Measurements from ENCODE around the gene TNS2.
"Not testable (repeated sequence)": the region's sequence is repeated elsewhere in the genome, so short reads cannot be mapped to it uniquely, and the experiment has no call there.

The TNS2 gene, protein sequence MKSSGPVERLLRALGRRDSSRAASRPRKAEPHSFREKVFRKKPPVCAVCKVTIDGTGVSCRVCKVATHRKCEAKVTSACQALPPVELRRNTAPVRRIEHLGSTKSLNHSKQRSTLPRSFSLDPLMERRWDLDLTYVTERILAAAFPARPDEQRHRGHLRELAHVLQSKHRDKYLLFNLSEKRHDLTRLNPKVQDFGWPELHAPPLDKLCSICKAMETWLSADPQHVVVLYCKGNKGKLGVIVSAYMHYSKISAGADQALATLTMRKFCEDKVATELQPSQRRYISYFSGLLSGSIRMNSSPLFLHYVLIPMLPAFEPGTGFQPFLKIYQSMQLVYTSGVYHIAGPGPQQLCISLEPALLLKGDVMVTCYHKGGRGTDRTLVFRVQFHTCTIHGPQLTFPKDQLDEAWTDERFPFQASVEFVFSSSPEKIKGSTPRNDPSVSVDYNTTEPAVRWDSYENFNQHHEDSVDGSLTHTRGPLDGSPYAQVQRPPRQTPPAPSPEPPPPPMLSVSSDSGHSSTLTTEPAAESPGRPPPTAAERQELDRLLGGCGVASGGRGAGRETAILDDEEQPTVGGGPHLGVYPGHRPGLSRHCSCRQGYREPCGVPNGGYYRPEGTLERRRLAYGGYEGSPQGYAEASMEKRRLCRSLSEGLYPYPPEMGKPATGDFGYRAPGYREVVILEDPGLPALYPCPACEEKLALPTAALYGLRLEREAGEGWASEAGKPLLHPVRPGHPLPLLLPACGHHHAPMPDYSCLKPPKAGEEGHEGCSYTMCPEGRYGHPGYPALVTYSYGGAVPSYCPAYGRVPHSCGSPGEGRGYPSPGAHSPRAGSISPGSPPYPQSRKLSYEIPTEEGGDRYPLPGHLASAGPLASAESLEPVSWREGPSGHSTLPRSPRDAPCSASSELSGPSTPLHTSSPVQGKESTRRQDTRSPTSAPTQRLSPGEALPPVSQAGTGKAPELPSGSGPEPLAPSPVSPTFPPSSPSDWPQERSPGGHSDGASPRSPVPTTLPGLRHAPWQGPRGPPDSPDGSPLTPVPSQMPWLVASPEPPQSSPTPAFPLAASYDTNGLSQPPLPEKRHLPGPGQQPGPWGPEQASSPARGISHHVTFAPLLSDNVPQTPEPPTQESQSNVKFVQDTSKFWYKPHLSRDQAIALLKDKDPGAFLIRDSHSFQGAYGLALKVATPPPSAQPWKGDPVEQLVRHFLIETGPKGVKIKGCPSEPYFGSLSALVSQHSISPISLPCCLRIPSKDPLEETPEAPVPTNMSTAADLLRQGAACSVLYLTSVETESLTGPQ (N-terminal part only)

DNA sequence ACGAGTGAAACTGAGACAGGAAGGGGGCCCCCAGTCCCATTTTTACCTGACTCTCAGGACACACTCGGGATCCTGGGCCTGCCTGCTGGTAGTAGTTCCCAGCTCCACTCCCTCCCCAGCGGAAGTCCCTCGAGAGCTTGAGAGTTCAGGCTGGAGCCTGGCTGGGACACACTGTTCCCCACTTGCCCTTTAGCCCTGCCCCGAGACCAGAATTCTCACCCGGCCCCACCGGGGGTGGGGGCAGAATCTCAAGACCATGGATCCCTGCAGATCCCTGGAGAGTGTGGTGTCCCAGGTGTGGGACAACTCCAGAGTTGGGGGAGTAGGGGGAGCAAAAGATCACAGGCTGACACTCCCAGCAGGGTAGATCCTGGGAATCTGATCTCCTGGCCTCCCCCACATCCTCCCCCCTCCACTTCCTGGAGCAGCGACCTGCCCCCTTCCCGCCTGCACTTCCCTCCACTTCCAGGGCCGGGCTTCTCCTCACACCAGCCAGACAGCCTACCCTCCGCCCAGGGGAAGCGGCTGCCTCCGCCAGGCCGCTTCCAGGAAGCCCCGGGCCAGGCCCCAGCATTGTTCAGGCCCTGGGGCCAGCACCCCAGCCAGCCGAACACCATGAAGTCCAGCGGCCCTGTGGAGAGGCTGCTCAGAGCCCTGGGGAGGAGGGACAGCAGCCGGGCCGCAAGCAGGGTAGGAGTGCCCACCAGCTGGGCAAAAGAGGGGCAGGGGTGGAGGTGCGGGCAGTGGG lies at the start of gene TNS2:
Gene TNS2, plus strand, starts transcription at position 495 of the 748 bp plus-strand sequence. Its CDS starts 121 bp downstream, at position 616.
- intact Hi-C loops (cut with micrococcal nuclease): no loop called here

DNA sequence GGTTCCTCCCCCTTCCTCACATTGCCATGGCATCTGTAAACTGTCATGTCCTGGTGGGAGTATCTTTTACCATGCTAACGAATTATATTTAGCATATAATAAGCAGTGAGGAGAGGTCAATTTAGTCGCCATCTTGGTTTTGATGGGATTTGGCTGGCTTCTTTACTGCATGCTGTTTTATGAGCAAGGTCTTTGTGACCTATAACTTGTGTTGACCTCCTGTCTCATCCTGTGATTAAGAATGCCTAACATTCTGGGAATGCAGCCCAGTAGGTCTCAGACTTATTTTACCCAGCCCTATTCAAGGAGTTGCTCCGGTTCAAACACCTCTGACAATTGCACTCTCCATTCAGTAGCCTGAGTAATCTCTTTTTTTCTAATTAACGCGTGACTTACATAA lies 45.7 kb upstream of the TNS2 start:
- Mint-ChIP-seq H3K27ac (peak overlapping the region; percentile 99), H3K4me1 (ENCODE audit: low read depth) (peaks cover 26% of the 10 kb centered on the region), H3K27me3 (peaks cover 7% of the 10 kb centered on the region), H3K9me3 (no peaks in the 10 kb centered on the region), H3K36me3 (ENCODE audit: low read depth) (peaks cover 32% of the 10 kb centered on the region), H3K4me3 (no peak overlapping the region)
- intact Hi-C loops (cut with micrococcal nuclease): no loop called here

More for the DNA sequence above, at the start of gene TNS2:
- Mint-ChIP-seq H3K9me3 (no peaks in the 10 kb centered on the region), H3K27ac (peak within 1 kb of the TSS; percentile 8), H3K4me1 (ENCODE audit: low read depth) (peaks cover 43% of the 10 kb centered on the region), H3K36me3 (ENCODE audit: low read depth) (peaks cover 7% of the 10 kb centered on the region), H3K4me3 (no peak within 1 kb of the TSS), H3K27me3 (peaks cover 40% of the 10 kb centered on the region)

DNA sequence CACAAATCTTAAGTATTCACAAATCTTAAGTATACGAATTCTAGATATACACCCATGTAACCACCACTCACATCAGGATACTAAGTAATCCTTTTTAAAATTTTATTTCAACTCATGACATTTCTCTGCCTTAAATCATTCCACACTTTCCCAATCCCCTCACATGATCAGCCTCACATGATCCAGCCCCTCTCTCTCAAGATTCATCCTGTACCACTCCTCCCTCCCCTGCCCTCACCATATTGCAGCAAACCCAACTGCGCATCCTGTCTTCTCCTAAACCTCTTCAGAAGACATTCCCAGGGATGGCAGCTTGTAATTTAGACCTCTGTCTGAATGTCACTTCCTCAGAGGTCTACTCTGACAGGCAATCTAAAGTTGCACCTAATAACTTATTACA lies 45.3 kb upstream of the TNS2 start:
- H3K9me3 Mint-ChIP-seq: no peaks in the 10 kb centered on the region
- no peak overlapping the region for H3K4me3 Mint-ChIP-seq
- intact Hi-C loops (cut with micrococcal nuclease): no loop called here

DNA sequence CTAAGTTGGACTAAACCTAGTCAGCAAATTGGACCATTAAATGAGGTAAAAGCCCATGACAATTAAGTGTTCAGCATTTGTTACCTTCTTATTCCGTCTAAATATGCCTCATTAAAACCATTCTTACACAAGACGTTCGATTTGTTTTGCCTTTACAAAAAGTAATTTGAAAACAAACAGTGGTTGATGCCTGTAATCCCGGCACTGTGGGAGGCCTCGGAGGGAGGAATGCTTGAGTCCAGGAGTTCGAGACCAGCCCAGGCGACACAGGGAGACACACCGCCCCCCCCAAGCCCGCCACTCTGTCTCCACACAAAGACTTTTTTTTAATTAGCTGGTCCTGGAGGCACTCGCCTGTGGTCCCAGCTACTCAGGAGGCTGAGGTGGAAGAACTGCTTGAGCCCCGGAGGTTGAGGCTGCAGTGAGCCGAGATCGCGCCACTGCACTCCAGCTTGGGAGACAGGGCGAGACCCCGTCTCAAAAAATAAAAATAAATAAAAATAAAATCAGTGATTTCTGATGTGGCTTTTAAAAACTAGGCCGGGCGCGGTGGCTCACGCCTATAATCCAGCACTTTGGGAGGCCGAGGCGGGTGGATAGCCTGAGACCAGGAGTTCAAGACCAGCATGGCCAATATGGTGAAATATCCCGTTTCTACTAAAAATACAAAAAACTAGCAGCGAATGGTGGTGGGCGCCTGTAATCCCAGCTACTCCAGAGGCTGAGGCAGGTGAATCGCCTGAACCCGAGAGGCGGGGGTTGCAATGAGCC lies 44.5 kb upstream of the TNS2 start:
- peak overlapping the region; percentile 94 for H3K4me3 Mint-ChIP-seq
- peaks cover 26% of the 10 kb centered on the region for H3K4me1 Mint-ChIP-seq (ENCODE audit: low read depth)
- peaks cover 4% of the 10 kb centered on the region for H3K27me3 Mint-ChIP-seq
- intact Hi-C loops (cut with micrococcal nuclease): no loop called here
- H3K9me3 Mint-ChIP-seq: no peaks in the 10 kb centered on the region
- peak overlapping the region; percentile 99 for H3K27ac Mint-ChIP-seq
- H3K36me3 Mint-ChIP-seq (ENCODE audit: low read depth): peaks cover 37% of the 10 kb centered on the region

More for the DNA sequence above, 45.3 kb upstream of the TNS2 start:
- H3K27me3 Mint-ChIP-seq: peaks cover 7% of the 10 kb centered on the region
- peaks cover 32% of the 10 kb centered on the region for H3K36me3 Mint-ChIP-seq (ENCODE audit: low read depth)
- peak overlapping the region; percentile 99 for H3K27ac Mint-ChIP-seq
- H3K4me1 Mint-ChIP-seq (ENCODE audit: low read depth): peaks cover 26% of the 10 kb centered on the region

DNA sequence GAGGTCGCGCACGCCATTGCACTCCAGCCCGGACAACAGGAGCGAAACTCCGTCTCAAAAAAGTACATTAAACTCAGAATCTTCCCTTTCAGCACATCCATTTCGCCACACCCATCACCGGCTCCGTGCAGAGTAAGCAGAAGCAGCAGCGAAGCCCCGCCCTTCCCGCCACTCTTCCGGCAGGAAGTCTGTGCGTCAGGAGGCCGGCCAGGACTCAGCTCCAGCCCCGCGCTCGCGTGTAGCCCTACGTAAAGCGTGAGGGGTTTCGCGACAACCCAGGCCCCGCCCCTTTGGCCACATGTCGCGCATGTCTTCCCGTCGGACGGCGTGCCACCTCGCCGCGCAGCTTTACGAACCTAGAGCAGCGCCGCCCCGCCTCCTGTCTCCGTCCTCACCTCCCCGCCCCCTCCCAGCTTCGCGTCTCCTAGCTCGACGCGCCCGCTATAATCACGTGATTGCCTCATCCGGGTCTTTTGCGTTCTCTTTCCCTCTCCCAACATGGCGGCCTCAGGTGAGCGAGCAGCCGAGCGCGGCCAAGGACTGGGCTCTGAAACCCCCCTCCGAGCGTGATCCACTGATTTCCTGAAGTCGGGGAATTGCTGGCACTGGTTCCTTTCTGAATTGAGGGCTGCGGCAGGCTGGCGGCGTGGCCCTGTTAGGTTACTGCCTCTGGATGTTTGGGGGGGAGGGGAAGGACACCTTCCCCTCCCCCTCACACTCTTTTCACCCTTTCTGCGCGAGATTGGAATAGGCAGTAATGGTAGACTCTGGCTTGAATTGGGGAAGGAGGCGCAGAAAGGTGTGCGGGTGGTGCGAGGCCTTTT lies 43.7 kb upstream of the TNS2 start, which contains the start of gene EIF4B:
Gene EIF4B, plus strand, starts transcription at position 471 of the 824 bp plus-strand sequence. Its CDS starts 28 bp downstream, at position 499.
- intact Hi-C loops (cut with micrococcal nuclease): no loop called here
- H3K9me3 Mint-ChIP-seq: no peaks in the 10 kb centered on the region

DNA sequence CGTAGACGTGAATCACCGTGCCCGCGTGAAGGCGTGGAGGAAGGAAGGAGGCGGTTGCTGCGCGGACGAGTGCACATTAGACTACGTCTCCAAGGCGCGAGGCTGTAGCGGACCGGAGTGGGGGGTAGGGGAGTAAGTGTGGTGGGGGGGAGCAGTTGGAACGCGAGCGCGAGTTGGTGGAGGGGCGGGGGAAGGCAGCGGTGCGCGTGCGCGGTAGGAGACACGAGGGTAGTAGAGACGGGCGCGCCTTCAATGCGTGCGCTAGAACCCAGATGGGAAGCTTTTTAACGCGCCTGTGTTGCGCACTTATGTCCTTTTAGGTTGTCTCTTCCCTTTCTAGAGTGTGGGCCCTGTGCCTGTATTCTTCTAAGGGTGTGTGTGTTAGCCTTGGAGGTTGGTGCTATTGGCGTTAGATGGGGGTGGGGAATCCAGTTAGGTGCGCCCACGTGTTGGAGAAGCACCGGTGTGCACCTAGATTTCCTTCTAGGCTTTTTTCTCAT lies 43.0 kb upstream of the TNS2 start:
- peaks cover 51% of the 10 kb centered on the region for H3K36me3 Mint-ChIP-seq (ENCODE audit: low read depth)
- intact Hi-C loops (cut with micrococcal nuclease): no loop called here
- H3K27me3 Mint-ChIP-seq: no peaks in the 10 kb centered on the region
- H3K4me3 Mint-ChIP-seq: peak overlapping the region; percentile 94
- peaks cover 36% of the 10 kb centered on the region for H3K4me1 Mint-ChIP-seq (ENCODE audit: low read depth)
- peak overlapping the region; percentile 99 for H3K27ac Mint-ChIP-seq
- H3K9me3 Mint-ChIP-seq: no peaks in the 10 kb centered on the region

More for the DNA sequence above, 43.7 kb upstream of the TNS2 start, which contains the start of gene EIF4B:
- peaks cover 44% of the 10 kb centered on the region for H3K36me3 Mint-ChIP-seq (ENCODE audit: low read depth)
- no peaks in the 10 kb centered on the region for H3K27me3 Mint-ChIP-seq
- H3K4me3 Mint-ChIP-seq: peak within 1 kb of the TSS; percentile 94
- H3K4me1 Mint-ChIP-seq (ENCODE audit: low read depth): peaks cover 29% of the 10 kb centered on the region
- peak within 1 kb of the TSS; percentile 99 for H3K27ac Mint-ChIP-seq

DNA sequence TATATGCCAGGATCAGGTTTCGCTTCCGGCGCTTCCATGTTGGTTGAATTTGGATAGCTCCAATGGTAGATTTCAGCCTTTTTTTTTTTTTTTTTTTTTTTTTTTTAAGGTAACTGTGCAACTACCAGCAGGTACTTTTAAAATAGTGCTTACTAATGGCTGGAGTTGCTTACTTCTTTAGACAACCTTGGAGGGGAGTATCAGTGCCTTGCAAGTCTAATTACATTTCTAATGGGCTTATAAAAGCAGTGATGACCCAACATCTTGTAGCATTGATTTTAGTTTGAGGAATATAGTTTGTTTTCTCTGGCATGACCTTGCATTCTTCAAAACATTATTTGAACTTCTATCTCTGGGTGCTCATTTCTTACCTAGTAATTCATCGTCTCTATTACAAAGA lies 42.5 kb upstream of the TNS2 start:
- H3K4me1 Mint-ChIP-seq (ENCODE audit: low read depth): peaks cover 36% of the 10 kb centered on the region
- no peaks in the 10 kb centered on the region for H3K27me3 Mint-ChIP-seq
- H3K4me3 Mint-ChIP-seq: peak overlapping the region; percentile 94
- intact Hi-C loops (cut with micrococcal nuclease): no loop called here
- no peaks in the 10 kb centered on the region for H3K9me3 Mint-ChIP-seq
- peaks cover 55% of the 10 kb centered on the region for H3K36me3 Mint-ChIP-seq (ENCODE audit: low read depth)
- H3K27ac Mint-ChIP-seq: peak overlapping the region; percentile 99

DNA sequence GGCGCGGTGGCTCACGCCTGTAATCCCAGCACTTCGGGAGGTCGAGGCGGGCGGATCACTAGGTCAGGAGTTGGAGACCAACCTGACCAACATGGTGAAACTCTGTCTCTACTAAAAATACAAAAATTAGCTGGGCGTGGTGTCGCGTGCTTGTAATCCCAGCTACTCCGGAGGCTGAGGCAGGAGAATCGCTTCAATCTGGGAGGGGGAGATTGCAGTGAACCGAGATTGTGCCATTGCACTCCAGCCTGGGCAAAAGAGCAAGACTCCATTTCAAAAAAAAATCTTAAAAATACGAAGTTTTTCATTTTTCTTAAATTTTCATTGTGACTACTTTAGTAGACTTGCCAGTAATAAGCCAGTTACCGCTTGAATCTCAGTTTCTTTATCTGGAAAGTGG lies 41.1 kb upstream of the TNS2 start:
- H3K36me3 Mint-ChIP-seq (ENCODE audit: low read depth): peaks cover 62% of the 10 kb centered on the region
- peaks cover 36% of the 10 kb centered on the region for H3K4me1 Mint-ChIP-seq (ENCODE audit: low read depth)
- not testable (repeated sequence) for H3K27ac Mint-ChIP-seq

DNA sequence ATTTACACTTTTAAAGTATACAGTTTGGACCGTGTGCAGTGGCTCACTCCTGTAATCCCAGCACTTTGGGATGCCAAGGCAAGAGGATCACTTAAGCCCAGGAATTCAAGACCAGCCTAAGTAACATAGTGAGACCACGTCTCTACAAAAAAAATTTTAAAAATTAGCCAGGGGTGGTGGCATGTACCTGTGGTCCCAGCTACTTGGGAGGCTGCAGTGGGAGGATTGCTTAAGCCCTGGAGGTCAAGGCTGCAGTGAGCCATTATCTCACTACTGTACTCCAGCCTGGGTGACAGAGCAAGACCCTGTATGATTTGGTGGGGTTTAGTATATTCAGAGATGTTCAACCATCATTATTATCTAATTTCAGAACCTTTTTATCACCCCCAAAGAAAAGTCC lies 38.9 kb upstream of the TNS2 start:
- Mint-ChIP-seq H3K4me3 (no peak overlapping the region), H3K36me3 (ENCODE audit: low read depth) (peaks cover 59% of the 10 kb centered on the region), H3K4me1 (ENCODE audit: low read depth) (peaks cover 36% of the 10 kb centered on the region), H3K27me3 (no peaks in the 10 kb centered on the region), H3K27ac (no peak overlapping the region), H3K9me3 (no peaks in the 10 kb centered on the region)
- intact Hi-C loops (cut with micrococcal nuclease): no loop called here

More for the DNA sequence above, 41.1 kb upstream of the TNS2 start:
- H3K9me3 Mint-ChIP-seq; H3K27me3 Mint-ChIP-seq; intact Hi-C loops (cut with micrococcal nuclease); H3K4me3 Mint-ChIP-seq: not testable (repeated sequence)

DNA sequence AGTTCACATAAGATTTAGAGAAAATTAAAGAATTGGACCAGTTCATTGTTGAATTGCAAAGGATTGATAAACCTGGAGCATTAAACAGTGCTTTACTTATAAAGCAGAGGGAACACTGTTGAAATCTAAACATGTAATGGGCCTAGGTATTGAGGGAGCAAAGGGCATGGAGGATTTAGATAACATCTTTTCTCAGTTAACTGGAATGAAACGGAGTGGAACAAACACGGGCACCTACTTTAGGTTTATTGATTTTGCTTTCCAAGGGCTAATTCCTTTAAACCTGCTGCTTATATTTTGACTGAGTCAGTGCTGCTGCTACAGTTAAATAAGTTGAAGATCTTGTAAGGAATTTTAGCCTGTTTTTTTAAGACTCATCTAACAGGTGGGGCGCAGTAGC lies 38.0 kb upstream of the TNS2 start:
- Mint-ChIP-seq H3K4me1 (ENCODE audit: low read depth) (peaks cover 34% of the 10 kb centered on the region), H3K4me3 (no peak overlapping the region), H3K36me3 (ENCODE audit: low read depth) (peaks cover 53% of the 10 kb centered on the region), H3K9me3 (no peaks in the 10 kb centered on the region), H3K27ac (no peak overlapping the region), H3K27me3 (no peaks in the 10 kb centered on the region)
- intact Hi-C loops (cut with micrococcal nuclease): no loop called here

DNA sequence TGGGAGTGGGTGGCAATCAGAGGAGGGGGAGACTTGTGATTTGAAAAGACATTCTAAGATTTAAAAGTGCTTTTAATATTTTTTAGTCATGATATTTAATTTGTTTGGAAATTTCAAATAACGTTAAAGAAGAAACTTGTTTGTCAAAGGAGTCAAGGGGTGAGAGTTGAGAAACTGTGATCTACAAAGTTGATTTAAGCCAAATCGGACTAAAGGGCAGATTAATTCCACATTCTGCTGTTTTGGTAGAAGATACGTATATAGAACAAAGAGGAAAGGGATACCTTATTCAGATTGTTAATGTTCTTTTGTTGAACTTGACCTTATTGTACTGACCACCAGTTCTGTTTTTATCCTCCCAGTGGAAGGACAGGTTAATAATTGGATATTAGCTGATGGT lies 36.9 kb upstream of the TNS2 start:
- Mint-ChIP-seq H3K36me3 (ENCODE audit: low read depth) (peaks cover 57% of the 10 kb centered on the region), H3K27ac (no peak overlapping the region), H3K27me3 (no peaks in the 10 kb centered on the region), H3K4me3 (no peak overlapping the region), H3K9me3 (no peaks in the 10 kb centered on the region), H3K4me1 (ENCODE audit: low read depth) (peaks cover 26% of the 10 kb centered on the region)
- intact Hi-C loops (cut with micrococcal nuclease): no loop called here
